NCI-H2107 (cell line): ENCODE data around the gene ASB3.

Source experiments
- DNase-seq: peaks from one replicate; lab custom pipeline; 2025; lab: John Stamatoyannopoulos, UW

Gene ASB3

GRCh38 chr2:53655256-53655655, 131.5 kb downstream of the ASB3 start:
- no peak for DNase-seq

- DNase-seq = no peak
Measured at GRCh38 chr2:53654396-53654795, 132.4 kb downstream of the ASB3 start.

DNA sequence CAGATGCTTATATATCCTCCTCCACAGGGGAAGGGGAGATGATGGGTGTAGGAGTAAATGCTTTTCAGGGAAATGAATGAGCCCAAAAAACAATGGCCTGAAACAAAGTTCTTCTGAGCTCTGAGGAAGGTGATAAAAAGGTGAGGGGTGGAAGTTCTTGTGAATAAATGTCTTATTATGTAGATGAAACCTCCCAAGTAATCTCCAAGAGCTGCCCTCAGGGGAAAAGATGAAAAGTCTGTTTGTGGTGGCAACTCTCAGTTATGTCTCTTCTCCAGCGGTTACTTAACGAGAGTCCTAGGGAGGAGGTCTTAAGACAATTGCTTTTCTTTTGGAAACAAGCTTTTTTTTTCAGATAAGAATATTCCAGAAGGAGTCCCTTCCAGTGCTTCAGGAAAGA, 134.6 kb downstream of the ASB3 start:
- no peak for DNase-seq

- no peak for DNase-seq
Measured at GRCh38 chr2:53646788-53647187, 140.0 kb downstream of the ASB3 start.

GRCh38 chr2:53641290-53641689, 145.5 kb downstream of the ASB3 start:
- DNase-seq = no peak

- no peak for DNase-seq
Measured at GRCh38 chr2:53640466-53640865, 146.3 kb downstream of the ASB3 start.

- DNase-seq = no peak
Measured at GRCh38 chr2:53636596-53636995, 150.2 kb downstream of the ASB3 start.

GRCh38 chr2:53636109-53636508, 150.6 kb downstream of the ASB3 start:
- no peak for DNase-seq

- no peak for DNase-seq
Measured at GRCh38 chr2:53635694-53636093, 151.1 kb downstream of the ASB3 start.

- no peak for DNase-seq
Measured at GRCh38 chr2:53633441-53633840, 153.3 kb downstream of the ASB3 start.

DNA sequence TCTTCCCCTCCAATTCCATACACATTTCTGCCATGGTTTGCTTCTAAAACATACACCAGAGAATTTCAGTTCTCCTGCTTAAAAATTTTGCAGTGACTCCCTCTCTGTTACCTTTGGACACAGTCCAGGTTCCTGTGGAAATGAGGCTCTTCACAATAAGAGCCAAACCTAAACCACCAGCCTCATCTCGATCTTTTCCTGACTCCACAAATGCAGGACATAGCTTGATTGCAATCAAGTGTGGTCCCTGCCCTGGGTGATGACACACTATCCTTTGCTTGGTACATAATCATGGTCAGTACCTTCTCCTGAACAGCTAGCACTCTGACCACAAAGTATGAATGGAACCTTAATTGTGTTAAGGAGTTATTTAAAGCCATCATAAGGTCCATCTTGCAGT, 154.0 kb downstream of the ASB3 start:
- DNase-seq = no peak

- DNase-seq = no peak
Measured at GRCh38 chr2:53632126-53632460, 154.7 kb downstream of the ASB3 start.

- no peak for DNase-seq
Measured at GRCh38 chr2:53631313-53632125, 155.2 kb downstream of the ASB3 start.

- DNase-seq = no peak
Measured at GRCh38 chr2:53630026-53630606, 156.6 kb downstream of the ASB3 start.

DNA sequence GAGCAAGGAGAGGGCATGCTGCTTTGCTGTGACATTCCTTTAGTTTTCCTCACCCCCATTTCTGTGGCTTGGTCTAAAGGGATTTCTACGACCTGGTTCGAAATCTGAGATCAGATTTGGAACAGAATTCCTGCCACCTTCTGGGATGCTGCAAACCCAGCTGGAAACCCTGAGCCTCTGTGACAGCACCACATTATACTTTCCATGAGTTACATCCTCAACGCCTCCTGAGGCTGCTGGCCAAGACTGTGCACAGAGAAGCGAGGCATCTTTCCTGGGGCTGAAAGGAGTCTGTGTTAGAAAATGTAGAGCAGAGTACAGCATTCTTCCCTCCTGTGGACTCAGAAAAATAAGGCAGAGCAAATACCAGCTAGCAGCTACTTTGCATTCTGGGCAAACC, 157.3 kb downstream of the ASB3 start:
- no peak for DNase-seq

DNA sequence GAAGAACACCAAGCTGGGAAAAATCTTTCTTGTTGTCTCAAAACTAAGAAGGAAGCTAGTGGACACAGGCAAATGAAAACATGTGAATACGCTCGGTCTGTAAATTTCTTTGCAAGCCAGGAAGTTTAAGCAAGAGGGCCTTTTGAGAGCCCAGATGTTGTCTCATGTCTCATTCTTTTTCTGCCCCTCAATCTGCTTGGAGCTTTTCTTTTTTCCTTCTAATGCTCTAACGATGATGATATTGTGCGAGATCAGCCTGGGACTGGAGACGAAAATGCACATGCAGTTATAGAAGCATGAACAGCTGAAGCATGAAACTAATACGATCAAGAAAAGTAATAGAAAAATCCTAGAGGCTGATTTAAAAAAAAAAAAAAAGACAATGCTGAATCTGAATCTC, 157.8 kb downstream of the ASB3 start:
- no peak for DNase-seq

DNA sequence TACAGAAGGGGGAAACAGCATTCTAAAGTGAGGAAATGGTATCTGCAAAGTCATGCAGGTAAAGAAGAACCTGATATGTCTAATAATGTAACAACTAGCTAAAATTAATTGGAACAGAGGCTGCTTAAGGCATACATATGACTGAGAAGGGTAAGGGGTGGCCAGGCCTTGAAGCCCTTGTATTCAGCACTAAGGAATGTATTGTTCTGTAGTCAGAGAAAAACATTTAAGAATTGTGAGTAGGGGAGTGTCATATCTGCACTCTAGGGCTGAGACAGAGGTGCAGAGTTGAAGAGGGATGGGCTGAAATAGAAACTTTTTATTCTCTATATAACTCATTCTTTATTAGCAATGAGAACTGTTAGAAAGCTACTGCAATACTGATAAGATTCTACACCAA, 164.6 kb downstream of the ASB3 start:
- no peak for DNase-seq

DNA sequence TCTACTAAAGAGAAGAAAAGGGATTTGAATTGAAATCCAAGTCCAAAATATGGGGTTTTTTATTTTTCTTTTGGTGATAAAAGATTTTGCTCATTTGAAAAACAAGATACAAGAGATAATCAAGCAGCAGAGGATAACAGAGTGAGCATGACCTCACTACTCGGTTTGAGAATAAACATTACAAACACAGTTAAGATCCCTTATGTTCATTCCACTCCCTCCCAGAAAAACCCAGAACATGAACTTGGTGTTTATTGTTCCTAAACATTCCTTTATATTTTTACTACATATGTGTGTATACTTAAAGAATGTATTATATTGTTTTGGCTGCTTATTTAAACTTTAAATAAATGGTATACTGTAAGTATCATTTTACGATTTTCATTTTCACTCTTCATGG, 165.8 kb downstream of the ASB3 start:
- DNase-seq = no peak
